HL-60/S4 treated with retinoic acid at 250 ng/mL for 4 days and 3 days (cell line): ENCODE data around the gene ZNF888.
"Not testable (repeated sequence)": the region's sequence is repeated elsewhere in the genome, so short reads cannot be mapped to it uniquely, and the experiment has no call there.

ENCODE experiments used
- in situ Hi-C: fragments of 300-500 bp; cut with MboI; formaldehyde crosslinking; loops from 2 replicates; pipeline ENCODE4 v1.7.0; 2022; ENCODE audit warnings: low sequenced_read_pairs

ZNF888 gene

DNA sequence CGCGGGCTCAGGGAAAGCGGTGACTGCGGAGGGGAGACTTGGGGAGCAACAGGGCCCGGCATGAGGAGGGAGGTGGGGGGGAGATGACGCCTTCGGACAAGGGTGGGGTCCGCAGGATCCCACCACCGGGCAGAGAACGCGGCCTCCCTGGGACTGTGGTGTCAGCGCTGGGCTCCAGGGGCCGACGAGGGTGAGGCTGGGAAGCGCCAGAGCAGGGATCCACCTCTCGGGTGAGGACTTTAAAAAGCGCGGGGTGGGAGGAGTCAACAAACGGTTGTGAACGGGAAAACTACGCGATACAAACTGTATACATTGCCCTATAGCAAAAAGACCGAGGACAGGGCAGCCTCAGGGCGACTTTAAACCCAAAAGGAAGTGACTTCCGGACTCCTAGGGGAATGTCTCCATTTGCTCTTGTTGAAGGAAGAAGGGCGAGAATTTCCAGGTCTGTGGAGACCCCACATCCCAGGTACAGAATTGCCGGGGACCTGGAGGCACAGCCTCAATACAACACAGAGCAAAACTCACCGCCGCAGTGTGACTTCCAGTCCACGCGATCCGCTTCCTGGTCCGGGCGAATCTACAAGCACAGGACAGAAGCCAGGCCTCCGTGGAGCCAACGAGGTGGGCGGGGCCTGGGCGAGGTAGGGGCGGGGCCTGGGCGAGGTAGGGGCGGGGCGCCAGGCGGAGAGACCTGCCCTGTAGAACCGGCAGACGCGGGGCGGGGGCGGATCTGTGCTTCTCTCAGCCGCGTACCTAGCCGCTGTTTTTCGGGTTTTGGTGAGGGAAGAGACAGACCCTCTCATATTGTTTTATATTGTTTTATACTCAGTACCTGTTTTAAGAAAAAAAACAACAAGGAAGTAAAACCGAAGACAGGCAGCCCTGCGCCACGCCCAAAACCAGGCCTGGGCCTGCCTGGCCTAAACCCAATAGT, at the start of gene ZNF888:
ZNF888 (minus strand) TSS at position 588 of the 937 bp plus-strand sequence. CDS start 5,555 bp downstream, outside the sequence.
- in situ Hi-C loops, result no loop called here

DNA sequence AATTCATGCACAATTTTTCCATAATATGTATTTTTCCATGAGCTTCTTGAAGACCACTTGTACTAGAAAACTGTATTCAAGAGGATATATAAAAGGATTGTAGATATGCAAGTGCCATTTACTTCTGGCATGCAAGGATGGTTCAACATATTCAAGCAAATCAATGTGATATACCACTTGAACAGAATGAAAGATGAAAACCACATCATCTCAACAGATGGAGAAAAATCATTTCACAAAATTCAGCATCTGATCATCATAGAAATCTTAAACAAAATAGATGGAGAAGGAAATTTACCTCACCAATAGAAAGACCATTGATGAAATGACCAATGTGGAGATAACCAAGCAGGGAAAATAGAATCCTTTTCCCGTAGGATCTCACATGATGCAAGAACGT, 44.5 kb upstream of the ZNF888 start:
- in situ Hi-C loops, result no loop called here

DNA sequence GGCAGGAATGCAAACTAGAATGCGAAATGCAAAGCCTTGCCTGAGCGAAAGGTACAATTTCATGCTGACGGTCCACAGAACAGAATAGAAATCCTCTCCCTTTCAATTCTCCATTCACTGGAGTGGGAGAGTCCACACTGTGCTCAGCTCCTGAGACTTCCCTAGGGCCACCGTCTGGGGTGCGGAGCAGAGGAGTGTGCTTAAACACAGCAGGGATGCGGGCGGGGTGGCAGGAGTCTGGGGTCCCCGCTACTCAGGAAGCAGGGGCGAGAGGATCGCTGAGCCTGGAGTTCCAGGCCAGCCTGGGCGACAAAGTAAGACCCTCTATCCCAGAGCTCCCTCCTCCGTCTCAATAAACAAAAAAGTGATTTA, 40.0 kb upstream of the ZNF888 start:
- in situ Hi-C loops, result no loop called here

DNA sequence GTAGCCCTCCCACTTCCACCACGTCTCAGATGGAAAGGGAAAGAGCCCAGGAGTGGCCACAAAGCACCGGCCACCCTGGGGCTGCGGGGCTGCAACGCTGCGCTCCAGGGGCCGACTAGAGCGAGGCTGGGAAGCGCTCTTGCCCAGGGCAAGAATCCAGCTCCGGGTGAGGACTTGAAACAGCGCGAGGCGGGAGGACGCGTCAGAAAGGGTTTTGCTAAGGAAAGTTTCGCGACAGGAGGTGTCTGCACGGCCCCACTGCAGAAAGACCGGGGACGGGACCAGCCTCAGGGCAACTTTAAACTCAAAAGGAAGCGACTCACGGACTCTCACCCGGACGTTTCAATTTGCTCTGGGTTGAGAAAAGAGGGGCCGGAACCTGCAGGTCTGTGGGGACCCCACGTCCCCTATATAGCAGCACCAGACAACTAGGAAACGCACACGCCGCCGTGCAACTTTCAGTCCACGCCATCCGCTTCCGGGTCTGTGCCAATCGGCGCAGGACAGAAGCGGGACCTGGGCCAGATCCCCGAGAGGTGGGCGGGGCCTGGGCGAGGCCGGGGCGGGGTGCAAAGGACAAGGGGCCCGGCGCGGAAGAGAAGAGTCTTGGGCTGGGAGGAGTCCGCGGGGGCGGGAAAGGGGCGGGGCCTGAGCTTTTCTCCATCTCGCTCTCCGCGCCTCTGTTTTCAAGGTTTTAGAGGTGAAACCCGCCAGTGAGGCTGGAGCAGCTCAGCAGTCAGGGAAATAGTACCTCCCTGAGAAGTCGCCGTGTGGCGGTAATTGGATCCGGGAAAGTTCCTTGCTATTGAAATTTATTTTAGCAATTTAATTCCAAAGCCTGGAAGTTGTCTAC, 39.4 kb upstream of the ZNF888 start, which contains the start of gene ZNF816:
ZNF816 (minus strand) TSS at position 488 of the 853 bp plus-strand sequence. CDS start 6,792 bp downstream, outside the sequence.
- in situ Hi-C loops, result no loop called here

DNA sequence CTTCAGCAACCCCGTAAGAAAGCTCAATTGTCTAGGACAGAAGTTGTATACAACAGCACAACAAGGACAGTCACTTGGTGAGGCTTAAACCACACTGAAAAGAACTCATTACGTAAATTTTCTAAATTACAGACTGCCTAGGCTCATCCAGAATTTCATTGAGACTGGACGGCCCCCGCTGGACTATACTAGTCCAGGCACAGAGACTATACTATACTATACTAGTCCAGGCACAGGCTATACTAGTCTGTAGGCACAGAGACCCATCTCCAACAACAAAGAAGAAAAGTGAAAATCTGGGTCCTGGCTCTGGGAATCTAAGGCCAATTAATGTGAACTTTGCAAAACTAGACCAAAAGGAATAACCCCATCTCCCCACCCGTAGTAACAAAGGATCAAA, 38.8 kb upstream of the ZNF888 start:
- in situ Hi-C loops, result no loop called here

DNA sequence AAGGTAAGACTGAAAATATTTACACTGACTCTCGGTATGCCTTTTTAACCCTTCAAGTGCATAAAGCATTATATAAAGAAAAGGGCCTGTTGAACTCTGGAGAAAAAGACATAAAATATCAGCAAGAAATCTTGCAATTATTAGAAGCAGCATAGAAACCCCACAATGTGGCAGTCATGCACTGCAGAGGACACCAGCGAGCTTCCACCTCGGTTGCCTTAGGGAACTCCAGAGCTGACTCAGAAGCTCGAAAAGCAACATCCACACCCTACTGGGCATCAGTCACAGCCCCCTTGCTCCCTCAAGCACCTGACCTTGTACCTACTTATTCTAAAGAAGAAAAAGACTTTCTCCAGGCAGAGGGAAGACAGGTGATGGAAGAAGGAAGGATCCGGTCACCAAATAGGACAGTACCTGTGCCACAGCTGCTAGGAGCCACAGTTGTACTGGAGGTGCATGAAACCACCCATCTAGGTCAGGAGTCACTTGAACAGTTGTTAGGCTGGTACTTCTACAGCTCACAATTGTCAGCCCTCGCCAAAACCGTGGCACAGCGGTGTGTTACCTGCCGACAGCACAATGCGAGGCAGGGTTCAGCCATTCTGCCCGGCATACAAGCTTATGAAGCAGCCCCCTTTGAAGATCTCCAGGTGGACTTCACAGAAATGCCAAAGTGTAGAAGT, 36.5 kb upstream of the ZNF888 start:
- in situ Hi-C loops, result no loop called here

DNA sequence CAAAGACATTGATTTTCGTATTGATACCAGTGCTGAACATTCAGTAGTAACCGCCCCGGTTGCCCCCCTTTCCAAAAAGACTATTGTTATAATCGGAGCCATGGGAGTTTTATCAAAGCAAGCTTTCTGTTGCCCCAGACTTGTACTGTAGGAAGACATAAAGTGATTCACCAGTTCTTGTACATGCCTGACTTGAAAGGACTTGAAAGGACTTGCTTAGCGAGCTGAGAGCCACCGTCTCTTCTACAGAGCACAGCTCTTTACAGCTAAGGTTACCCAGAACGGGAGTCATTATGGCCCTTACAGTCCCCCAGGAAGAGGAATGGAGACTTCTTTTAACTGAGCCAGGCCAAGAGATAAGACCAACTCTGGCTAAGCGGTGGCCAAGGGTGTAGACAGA, 34.4 kb upstream of the ZNF888 start:
- in situ Hi-C loops, result no loop called here

DNA sequence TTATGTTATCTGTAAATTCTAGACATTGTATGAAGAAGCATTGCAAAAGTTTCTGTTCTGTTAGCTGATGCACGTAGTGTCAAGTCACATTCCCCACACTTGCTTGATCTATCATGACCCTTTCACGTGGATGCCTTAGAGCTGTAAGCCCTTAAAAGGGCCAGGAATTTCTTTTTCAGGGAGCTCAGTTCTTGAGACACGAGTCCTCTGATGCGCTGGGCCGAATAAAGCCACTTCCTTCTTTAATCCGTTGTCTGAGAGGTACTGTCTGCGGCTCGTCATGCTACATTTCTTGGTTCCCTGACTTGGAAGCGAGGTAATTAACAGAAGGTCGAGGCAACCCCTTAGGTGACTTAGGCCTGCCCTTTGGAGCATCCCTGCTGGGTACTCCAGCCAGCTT, 33.7 kb upstream of the ZNF888 start:
- in situ Hi-C loops, result no loop called here

DNA sequence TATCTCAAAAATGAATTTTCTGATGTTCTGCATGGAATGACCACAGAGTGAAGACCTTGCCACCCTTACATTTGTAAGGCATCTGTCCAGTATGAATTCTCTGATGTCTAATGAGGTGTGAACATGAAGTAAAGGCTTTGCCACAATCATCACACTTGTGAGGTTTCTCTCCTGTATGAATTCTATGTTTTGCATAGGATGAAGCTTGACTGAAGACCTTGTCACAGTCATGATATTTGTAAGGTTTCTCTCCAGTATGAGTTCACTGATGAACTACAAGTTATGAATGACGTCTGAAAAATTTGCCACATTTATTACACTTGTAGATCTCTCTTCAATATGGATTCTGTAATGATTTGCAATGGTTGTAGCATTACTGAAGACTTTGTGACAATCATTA, 26.2 kb upstream of the ZNF888 start:
- in situ Hi-C loops, result no loop called here

DNA sequence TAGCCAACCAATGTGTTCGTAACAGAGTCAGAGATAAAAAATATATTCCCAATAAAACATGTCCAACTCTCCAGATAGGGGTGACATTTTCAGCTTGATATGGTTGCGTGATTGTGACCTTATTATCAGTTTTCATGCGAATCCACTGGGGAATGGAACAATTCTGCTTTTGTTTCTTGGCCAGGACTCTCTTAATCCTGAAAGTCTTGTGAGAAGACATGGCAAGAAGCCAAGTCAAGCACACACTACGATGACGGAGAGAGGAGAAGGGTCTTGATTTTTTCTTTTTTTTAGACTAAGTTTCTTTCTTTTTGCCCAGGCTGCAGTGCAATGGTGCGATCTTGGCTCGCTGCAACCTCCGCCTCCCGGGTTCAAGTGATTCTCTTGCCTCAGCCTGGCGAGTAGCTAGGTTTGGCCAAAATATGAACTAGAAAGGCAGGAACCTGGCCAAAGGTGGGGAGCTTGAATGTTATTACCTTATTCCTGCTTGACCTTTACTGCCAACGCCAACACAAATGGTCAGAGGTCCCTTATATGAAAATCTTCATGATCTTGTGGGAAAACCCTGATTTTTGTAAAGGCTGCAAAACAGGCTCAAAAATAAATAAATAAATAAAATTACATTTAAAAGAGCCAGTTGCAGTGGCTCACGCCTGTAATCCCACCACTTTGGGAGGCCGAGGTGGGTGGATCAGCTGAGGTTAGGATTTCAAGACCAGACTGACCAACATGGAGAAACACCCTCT, 25.0 kb upstream of the ZNF888 start:
- in situ Hi-C loops, result no loop called here

DNA sequence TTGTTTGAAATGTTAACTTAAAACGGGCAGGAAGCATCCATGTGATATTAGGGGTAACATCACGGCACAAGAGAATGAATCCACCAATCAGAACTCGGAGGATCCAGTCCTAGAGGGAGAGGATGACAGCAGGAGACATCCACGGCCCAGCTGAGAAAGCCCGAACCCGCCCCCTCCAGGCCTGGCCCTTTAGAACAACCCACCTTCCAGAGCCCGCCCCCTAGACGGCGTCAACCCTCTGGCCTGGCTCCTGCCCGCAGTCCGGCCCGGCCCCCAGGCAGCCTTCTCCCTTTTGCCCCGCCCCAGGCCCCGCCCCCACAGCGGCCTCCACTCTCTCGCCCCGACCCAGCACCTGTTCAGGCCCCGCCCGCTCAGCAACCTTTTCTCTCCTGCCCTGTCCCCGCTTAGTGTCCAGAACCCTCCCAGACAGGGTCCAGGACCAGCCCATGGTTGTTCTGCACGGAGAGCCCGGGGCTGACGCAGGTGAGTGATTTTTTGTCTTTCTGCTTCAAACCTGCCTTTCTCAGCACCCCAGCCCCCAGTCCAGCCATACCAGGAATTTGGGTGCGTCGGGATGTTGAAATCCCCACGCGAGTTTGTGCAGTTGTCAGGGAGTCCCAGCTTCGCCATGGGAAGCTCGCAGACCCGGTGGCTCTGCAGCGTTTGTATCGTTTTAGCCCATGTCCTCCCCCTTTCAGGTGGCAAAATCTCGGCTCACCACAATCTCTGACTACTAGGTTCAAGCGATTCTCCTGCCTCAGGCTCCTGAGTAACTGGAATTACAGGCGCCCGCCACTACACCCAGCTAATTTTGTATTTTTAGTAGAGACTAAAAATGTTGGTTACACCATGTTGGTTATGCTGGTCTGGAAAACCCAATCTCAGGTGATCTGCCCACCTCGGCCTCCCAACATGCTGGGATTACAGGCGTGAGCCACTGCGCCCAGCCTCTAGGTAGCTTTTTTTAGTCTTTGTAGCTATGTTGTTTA, 23.4 kb upstream of the ZNF888 start:
- in situ Hi-C loops, result no loop called here

DNA sequence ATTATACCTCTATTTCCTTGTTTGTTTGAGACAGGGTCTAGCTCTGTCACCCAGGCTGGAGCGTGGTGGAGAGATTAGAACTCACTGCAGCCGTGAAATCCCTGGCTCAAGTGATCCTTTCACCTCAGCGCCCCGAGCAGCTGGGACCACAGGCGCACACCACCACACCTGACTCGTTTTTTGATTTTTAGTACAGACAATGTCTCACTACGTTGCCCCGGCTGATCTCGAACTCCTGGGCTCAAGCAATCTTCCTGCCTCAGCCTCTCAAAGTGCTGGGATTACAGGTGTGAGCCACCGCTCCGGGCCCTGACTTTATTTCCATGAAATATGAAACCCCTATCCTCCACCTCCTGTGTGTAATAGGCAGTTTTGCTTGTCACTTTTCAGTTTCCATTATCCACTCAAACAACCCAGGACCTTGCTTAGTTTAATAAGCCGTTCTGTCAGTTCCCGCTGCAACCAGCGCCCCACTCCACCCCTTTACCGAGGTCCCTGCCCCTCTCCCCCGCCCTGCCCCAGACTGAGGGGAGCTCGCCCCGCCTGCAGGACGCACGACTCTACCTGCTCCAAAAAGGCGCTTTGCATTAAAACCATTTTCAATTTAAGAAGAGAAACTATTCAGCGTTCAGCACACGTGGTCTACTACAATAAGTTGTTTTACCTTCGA, 22.6 kb upstream of the ZNF888 start:
- in situ Hi-C loops, result no loop called here

DNA sequence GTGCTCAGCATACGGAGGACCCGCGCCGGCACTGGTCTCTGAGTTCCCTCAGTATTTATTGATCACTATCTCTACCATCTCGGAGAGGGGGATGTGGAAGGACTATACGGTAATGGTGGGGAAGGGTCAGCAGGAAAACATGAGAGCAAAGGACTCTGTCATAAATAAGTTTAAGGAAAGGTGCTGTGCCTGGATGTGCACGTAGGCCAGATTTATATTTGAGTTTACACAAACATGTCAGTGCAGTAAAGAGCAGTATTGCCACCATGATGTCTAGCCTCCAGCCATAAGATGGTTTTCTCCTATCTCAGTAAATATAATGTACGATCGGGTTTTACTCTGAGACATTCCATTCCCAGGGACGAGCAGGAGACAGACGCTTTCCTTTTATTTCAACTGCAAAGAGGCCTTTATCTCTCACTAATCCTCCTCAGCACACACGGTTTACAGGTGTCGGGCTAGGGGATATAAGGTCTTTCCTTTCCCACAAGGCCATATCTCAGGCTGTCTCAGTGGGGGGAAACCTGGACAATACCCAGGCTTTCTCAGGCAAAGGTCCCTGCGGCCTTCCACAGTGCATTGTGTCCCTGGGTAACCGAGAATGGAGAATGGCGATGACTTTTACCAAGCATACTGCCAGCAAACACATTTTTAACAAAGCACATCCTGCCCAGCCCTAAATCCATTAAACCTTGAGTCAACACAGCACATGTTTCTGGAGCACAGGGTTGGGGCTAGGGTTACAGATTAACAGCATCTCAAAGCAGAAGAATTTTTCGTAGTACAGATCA, 21.7 kb upstream of the ZNF888 start:
- in situ Hi-C loops, result not testable (repeated sequence)

DNA sequence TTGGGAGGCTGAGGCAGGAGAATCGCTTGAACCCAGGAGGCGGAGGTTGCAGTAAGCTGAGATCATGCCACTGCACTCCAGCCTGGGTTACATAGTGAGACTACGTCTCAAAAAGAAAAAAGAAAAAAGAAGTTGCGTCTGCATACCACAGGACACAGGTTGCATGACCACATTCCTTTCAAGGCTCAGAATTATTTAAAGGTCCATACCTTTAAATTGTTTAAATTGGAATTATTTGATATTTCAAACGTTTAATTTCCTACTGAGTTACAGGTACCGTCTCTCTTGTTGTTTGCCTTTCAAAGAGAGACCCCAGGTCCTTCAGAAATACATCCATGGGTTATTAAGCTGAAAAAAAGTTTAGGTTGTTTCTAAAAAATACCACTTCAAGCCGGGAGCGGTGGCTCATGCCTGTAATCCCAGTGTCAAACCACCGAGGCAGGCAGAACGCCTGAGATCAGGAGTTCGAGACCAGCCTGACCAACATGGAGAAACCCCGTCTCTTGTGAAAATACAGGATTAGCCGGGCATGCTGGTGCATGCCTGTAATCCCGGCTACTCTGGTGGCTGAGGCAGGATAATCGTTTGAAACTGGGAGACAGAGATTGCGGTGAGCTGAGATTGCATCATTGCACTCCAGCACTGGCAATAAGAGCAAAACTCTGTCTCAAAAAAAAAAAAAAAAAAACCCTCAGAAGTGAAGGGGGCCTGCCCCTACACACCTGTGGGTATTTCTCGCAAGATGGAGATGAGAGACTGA, 20.8 kb upstream of the ZNF888 start:
- in situ Hi-C loops, result no loop called here

DNA sequence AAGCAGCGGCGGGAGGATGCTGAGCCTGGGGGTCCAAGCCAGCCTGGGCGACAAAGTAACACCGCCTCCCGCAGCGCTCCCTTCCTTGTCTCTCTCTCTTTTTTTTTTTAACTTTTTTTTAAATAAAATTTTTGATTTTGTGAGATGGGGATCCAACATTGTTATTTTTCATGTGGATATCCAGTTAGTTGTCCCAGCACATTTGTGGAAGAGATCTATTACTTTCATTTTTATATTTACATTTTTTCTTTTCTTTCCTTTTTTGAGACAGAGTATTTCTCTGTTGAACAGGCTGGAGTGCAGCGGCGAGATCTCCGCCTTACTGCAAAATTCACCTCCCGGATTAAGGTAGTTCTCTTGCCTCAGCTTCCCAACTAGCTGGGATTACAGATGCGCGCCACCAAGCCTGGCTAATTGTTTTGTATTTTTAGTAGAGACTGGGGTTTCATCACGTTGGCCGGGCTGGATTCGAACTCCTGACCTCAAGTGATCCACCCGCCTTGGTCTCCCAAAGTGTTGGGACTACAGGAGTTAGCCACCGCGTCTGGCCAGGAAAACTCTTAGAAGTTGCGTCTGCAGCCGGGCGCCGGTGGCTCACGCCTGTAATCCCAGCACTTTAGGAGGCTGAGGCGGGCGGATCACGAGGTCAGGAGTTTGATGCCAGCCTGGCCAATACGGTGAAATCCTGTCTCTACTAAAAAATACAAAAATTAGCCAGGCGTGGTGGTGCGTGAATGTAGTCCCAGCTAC, 20.1 kb upstream of the ZNF888 start:
- in situ Hi-C loops, result no loop called here

DNA sequence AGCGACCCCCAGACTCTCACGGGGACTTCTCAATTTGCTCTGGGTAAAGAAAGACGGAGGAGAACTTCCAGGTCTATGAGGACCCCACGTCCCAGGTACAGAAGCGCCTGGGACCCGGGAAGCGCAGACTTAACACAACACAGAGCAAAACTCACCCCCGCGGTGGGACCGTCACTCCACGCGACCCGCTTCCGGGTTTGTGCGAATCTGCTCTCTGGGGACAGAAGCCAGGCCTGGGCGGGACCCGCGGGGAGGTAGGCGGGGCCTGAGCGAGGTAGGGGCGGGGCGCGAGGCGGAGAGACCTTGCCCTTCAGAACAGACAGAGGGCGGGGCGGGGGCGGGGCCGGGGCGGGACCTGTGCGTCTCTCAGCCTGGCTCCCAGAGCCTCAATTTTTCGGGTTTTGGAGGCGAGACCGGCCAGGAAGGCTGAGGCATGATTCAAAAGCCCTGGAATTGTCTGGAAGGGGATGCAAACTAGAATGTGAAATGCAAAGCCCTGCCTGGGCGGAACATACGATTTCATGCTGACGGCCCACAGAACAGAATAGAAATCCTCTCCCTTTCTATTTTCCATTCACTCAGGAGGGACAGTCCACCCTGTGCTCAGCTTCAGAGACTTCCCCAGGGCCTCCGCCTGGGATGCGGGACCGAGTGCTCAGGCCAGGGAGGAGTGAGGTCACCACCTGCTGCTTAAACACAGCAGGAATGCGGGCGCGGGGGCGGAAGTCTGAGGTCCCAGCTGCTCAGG, 19.3 kb upstream of the ZNF888 start:
- in situ Hi-C loops, result no loop called here
